Measurements from ENCODE around the gene ARMC9. TPM values are rescaled to one million over a fixed set of nuclear protein-coding genes. Genes with fewer than 3 reads are reported as not detected.

ARMC9 gene
- total and polyA plus RNA-seq, 2 experiments from 2014 or later = 22.5 to 23.7 TPM

GRCh38 chr2:231245249-231246094 is 47.0 kb downstream of the ARMC9 start:
- peaks cover 5% of the 10 kb centered on the region for H3K4me1 ChIP-seq (ENCODE audit: insufficient read depth)
- no peaks in the 10 kb centered on the region for H3K36me3 ChIP-seq (replicated peaks; ENCODE audit: insufficient read depth, low read depth)
- H3K79me2 ChIP-seq = no peaks in the 10 kb centered on the region
- no peaks in the 10 kb centered on the region for H3K9me3 ChIP-seq (ENCODE audit: low read depth)
- TF ChIP-seq CTCF (IDR thresholded peaks at IDR 0.05; ENCODE audit: poor library complexity) (no peak), EZH2phosphoT487 (IDR thresholded peaks at IDR 0.05; ENCODE audit: low read depth, severe bottlenecking, unreplicated experiment) (no peak), EZH2 (IDR thresholded peaks at IDR 0.05; ENCODE audit: borderline replicate concordance) (no peak)
- no peak overlapping the region for H3K4me2 ChIP-seq
- H4K20me1 ChIP-seq (ENCODE audit: insufficient read depth, poor library complexity, severe bottlenecking) = no peaks in the 10 kb centered on the region
- H3K9me2 ChIP-seq (replicated peaks; ENCODE audit: insufficient read depth) = no peaks in the 10 kb centered on the region
- H3K27me3 ChIP-seq = no peaks in the 10 kb centered on the region
- DNase-seq (ENCODE audit: low spot score) = no peak
- H2AFZ ChIP-seq = no peak overlapping the region
- 70% methylated on average over 14 of the region's 14 CpGs for WGBS (ENCODE audit: low lambda C conversion rate, missing lambda C conversion rate)
- no peak overlapping the region for H3K27ac ChIP-seq
- H3K4me3 ChIP-seq = no peak overlapping the region

- Histone ChIP-seq H2AFZ (no peak overlapping the region), H3K79me2 (no peaks in the 10 kb centered on the region), H3K4me3 (no peak overlapping the region), H3K27me3 (no peaks in the 10 kb centered on the region), H4K20me1 (ENCODE audit: insufficient read depth, poor library complexity, severe bottlenecking) (no peaks in the 10 kb centered on the region), H3K4me1 (ENCODE audit: insufficient read depth) (peaks cover 5% of the 10 kb centered on the region), H3K36me3 (replicated peaks; ENCODE audit: insufficient read depth, low read depth) (no peaks in the 10 kb centered on the region), H3K9me2 (replicated peaks; ENCODE audit: insufficient read depth) (no peaks in the 10 kb centered on the region), H3K27ac (no peak overlapping the region), H3K9me3 (ENCODE audit: low read depth) (no peaks in the 10 kb centered on the region), H3K4me2 (no peak overlapping the region)
- TF ChIP-seq CTCF (IDR thresholded peaks at IDR 0.05; ENCODE audit: poor library complexity) (no peak), EZH2phosphoT487 (IDR thresholded peaks at IDR 0.05; ENCODE audit: low read depth, severe bottlenecking, unreplicated experiment) (no peak), EZH2 (IDR thresholded peaks at IDR 0.05; ENCODE audit: borderline replicate concordance) (no peak)
- no peak for DNase-seq (ENCODE audit: low spot score)
- 94% methylated on average over 7 of the region's 7 CpGs for WGBS (ENCODE audit: low lambda C conversion rate, missing lambda C conversion rate)
Observed at GRCh38 chr2:231246171-231246842, 47.9 kb downstream of the ARMC9 start.

- H3K4me1 ChIP-seq (ENCODE audit: insufficient read depth) = peaks cover 5% of the 10 kb centered on the region
- H3K79me2 ChIP-seq = no peaks in the 10 kb centered on the region
- H3K9me3 ChIP-seq (ENCODE audit: low read depth) = no peaks in the 10 kb centered on the region
- TF ChIP-seq CTCF (IDR thresholded peaks at IDR 0.05; ENCODE audit: poor library complexity) (no peak), EZH2phosphoT487 (IDR thresholded peaks at IDR 0.05; ENCODE audit: low read depth, severe bottlenecking, unreplicated experiment) (no peak), EZH2 (IDR thresholded peaks at IDR 0.05; ENCODE audit: borderline replicate concordance) (no peak)
- no peak overlapping the region for H3K27ac ChIP-seq
- no peak overlapping the region for H3K4me2 ChIP-seq
- no peaks in the 10 kb centered on the region for H4K20me1 ChIP-seq (ENCODE audit: insufficient read depth, poor library complexity, severe bottlenecking)
- H3K4me3 ChIP-seq = no peak overlapping the region
- H2AFZ ChIP-seq = no peak overlapping the region
- H3K27me3 ChIP-seq = no peaks in the 10 kb centered on the region
- DNase-seq (ENCODE audit: low spot score) = no peak
- H3K36me3 ChIP-seq (replicated peaks; ENCODE audit: insufficient read depth, low read depth) = no peaks in the 10 kb centered on the region
- WGBS (ENCODE audit: low lambda C conversion rate, missing lambda C conversion rate) = 91% methylated on average over 5 of the region's 5 CpGs
- no peaks in the 10 kb centered on the region for H3K9me2 ChIP-seq (replicated peaks; ENCODE audit: insufficient read depth)
Observed at GRCh38 chr2:231250146-231250545, 51.7 kb downstream of the ARMC9 start.
